HG02759 (cell line): ENCODE measurements around the gene SPTB.
A peak's percentile ranks its signal among the peaks of the same experiment; 100 is the strongest.

Experiments used
- ATAC-seq: cut with Tn5 transposase; IDR thresholded peaks from one replicate; pipeline ENCODE4 v1.9.1; 2021; ENCODE audit warnings: mild to moderate bottlenecking, moderate library complexity; ENCODE audit not compliant: unreplicated experiment

The SPTB gene

DNA sequence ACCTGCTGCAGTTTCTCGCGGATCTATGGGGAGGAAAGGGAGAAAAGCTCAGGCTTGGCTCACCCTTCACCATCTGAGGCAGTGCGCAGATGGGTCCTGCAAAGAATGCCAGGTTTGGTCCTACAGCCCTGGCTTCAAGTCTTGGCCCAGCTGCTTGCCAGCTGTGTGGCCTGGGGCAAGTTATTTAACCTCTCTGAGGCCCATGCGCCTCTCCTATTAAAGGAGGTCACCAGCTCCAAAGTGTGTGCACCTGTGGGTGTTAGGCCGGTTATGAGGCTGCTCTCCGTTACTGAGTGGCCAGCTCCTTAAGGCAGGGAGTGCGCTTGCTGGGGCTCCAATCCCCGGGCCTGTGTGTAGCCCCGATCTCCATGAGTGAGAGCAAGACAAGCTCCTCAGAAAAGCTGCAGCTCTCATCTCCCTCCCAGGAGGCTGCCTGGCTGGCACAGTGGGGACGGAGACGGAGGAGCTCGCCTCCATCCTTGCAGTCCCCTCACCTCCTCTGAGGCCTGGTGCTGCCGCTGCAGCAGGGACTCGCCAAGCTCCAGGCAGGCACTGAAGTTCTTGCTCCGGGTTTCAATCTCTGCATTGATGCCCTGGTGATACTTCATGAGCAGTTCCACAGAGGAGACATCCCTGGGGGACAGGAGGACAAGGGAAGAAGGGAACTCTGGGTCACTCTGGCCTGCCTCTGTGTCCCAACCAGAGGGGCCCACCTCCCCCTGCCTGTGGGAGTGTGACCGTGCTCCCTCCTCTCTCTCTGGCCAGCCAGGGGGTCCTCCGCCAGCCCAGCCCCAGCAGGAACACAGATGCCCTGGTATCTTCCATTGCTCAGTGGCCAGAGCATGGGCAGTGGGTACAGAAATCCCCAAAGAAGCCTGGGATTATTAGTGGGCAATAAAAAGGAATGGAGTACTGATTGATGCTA is 110.3 kb downstream of the SPTB start:
- ATAC-seq, result no peak

DNA sequence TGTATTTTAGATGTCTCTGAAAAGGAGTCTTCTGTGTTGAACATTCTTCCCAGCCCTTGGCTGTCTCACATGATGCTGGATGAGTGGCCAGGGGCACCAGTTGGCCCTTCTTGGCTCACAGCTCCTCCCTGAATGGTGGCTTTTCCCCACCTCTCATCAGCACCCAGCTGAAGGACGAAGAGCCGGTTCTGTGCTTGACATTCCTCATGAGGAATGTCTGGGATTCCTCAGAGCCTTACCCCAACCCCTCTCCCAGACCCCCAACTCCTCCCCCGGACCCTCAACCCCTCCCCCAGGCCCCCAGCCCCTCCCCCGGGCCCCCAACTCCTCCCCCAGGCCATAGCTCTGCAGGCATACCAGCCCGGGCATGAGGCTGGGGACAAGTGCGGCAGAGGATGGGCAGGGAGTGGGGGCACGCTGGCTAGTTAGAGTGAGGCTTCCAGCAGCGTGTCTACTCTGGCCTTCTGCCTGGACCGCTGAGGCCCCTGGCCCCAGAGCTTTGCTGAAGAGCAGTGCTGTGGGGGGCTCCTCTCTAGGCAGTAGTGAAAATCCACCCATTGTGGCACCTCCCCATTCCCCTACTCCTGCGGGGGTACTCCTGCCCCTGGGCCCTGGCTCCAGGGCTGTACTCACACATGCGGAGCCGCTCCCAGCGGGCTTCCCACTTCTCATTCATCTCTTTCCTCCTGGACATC is 111.2 kb downstream of the SPTB start:
- ATAC-seq, result no peak

DNA sequence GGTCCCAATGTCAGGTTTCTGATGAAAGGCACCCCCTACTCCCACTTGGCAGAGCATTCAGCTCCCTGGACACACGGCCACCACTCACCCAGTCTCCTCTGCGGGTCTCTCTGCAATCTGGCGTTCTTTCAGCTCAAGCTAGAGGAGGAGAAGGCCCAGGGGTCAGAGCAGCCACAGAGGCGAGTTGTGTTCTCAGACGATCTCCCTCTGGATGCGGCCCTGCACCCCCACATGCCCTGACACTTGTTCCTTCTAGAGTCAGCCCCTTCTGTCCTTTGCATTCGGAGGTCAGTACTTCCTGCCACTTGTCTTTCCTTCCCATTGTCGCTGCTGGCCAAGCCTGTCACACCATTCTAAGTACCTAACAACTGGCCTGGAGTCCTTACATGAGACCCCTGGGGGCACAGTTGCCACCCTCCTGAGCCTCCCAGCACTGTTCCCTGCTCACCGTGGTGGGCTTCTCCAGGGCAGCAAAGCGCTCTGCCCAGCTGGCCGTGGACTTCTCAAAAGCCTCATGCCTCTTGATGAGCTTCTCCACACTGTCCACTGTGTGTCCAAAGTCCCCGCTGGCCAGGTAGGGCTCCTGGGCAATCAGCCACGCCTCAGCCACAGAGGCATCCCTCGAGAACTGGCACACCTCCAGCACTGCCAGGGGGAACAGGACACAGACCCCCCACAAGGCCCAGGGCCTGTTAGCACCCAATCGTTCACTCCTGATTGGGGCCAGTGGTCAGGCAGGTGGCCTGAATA is 112.3 kb downstream of the SPTB start:
- ATAC-seq, result no peak

DNA sequence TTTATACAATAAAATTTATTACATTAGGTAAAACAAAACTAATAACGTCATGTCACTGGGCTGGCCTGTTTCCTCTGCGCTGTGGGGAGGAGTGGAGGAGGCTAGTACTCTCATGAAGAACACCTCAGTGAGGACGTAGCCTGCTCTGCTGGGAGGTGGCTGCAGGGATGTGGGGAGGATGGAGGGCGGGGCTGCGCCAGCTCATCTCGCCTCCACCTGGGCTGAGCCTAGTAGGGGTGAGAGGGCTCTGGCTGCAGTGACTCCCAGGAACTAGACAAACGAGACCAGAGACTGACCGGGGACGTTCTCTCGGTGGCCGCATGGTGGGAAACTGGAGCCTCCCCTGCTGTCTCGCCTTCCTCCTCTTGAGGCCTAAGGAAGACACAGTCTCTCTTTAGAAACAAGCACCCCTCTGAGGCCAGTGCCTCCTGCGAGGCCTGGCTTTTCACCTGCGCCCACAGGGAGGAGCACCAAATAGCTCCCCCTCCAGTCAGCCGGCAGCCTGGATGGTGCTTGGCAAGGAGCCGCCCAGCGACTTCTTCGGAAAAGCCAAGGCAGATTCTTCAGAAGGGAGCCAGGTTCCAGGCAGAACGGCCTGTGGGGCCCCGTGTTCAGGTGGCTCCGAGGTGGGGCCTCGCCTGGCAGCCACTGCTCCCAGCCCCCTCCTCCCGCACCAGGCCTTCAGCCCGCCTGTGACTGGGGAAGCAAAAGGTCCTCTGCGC is 113.1 kb downstream of the SPTB start:
- ATAC-seq, result no peak

DNA sequence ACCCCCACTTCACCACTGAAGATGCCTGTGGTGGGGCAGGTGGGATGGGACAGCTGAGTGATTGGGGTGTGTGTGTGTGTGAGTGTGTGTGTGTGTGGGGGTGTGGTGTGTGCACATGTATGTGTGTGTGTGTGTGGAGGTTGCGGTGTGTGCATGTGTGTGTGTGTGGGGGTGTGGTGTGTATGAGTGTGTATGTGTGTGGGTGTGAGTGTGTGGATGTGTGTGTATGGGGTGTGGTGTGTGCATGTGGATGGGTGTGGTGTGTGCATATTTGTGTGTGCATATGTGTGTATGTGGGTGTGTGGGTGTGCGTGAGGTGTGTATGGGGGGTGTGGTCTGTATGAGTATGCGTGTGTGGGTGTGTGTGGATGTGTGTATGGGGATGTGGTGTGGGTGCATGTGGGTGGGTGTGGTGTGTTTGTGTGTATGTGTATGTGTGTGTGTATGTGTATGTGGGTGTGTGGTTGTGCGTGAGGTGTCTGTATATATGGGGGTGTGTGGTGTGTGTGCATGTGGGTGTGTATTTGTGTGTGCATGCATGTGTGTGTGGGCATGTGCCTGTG is 113.9 kb downstream of the SPTB start:
- no peak for ATAC-seq

DNA sequence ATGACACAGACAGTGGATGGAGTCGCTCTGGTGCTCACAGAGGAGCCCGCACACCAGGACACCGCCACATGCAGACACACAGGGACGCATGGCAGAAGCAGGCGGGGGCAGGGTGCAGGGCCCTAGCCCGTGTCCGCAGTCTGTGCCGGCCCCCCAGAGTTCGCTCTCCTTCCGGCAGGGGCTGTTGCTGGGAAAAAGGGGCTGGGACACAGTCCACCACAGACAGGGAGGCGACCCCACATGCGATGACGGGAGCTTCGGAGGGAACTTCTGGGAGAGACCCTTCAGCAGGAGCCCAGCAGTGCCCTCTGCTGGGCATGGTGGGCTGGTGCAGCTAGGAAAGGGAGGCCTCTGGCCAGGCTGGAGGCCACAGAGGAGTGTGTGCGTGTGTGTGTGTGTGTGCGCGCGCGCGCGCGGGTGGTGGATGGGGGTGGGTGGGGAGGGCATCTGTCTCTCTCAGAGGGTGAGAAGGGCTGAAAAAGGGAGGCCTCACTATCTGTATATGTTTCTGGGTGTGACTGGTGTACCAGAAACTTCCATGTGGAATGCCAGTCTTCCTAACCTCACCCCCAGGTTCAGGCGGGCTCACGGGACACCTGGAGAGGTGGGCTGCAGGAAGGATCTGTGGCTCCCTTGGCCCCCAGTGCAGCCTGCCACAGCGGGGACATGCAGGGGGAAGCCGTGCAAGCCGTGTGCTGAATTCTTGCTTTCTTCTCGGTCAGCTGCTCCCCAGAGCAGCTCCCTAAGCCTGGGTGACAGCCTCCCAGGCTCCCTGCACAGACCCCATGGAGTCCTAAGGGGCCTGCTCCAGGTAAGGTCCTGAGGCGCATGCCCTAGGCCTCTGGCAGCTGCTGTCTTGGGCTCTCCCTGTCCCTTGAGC is 114.8 kb downstream of the SPTB start:
- ATAC-seq, result peak; percentile 69

DNA sequence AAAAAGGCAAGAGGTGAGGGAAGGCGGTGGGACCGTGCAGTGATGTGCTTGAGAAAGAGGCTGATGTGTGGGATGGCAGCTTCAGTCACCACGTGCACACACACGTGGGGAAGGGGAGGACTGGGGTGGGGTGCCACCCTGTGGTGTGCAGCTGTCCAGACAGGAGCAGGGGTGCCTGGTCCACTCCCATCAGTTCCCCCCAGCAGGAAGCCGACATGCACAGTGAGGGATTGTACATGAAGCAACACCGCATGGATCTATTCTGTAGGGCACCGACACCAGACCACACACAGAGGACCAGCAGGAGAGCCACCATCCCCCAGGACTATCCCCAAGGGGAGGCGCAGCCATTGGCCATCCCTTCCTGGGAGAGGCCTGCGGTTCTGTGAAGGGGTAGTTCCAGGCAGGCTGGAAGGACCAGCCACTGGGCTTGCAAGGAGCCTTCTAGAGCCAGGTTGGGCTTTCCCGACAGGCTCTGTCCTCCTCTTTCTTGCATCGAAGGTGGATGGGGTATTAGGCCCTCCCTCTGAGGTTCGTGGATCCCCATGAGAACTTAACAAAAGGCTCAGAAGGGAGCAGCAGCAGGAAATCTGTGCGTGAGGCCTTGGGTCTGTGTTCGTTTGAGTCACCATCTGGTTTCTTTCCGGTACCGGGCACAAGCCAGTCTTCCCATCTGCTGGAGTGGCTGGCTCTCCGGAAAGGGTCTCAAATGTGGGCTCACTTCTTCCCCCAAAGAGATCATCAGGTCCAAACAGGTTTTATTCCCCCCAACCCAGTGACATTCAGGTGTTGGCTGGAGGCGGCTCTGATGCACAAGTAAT is 115.7 kb downstream of the SPTB start:
- no peak for ATAC-seq

DNA sequence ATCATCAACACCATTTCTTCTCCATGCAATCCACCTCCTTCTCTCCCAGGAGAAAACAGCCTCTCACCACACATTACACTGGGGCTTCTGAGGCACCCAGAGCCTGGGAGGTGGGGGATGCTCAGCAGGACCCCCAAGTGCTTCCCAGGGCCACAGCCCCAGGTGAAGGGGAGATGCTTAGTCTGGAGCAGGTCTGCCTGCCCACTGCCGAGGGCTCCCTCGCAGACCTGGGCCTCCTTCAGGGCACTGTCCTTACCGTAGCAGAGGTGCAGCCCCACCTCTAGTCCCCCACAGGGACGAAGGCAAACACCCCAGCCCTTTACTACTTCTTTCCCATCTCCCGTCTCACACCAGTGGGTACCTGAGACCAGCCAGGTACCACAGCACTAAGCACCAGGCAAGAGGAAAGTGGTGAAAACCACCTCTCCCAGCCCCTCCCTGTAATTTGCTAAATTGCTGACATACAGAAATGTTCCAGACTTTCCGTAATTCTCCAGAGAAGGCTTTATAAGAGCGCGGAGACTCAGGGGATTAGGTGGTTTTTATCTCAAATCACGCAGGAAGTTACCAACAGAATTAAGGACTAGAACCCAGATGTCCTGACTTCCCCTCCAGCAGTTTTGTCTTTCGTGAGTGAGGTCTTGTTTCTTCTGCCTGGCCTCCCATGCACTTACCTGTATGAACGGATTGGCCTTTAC is 116.5 kb downstream of the SPTB start:
- ATAC-seq, result no peak

DNA sequence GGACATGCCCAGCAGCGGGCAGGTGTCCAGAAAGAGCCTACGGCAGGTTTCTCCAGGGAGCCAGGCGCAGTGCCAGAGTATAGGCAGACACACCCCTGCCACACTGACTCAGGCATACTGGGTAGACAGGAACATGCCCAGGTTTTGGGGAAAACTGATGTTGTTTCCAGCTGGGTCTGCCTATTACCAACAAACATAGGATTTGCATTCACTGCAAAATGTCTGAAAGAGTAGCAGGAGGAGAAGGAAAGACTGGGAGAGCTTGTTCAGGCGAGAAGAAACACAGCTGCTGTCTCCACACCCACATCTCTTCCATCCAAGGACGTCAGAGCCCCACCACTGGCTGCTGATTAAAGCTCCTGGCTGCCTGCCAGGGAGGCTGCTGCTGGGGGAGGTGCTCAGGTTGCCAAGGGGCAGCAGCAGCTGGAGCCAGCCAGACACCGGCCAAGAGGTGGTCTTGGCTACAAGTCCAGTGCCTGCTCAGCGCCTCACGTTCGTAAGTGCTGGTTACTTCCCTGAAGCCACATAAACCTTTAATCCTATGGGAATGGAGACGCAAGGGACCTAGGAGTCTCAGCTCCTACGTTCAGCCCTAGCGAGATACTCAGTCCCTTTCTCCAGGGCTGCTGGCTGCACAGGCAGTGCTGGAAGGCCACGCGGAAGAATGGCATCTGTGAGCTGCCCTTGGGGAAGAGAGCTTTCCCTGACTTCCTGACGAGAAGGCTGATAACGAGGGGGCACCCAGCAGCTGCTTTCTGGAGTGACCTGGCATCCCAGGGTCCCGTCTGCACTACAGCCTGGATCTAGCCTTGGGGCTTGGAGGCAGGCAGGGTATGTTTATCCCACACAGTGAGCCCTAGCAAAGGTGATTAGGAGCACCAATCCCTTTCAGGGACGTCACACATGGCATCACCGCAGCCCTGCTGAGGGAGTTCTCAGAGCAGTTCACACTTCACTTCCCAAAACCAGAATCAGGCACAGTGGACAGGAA is 117.4 kb downstream of the SPTB start:
- no peak for ATAC-seq

DNA sequence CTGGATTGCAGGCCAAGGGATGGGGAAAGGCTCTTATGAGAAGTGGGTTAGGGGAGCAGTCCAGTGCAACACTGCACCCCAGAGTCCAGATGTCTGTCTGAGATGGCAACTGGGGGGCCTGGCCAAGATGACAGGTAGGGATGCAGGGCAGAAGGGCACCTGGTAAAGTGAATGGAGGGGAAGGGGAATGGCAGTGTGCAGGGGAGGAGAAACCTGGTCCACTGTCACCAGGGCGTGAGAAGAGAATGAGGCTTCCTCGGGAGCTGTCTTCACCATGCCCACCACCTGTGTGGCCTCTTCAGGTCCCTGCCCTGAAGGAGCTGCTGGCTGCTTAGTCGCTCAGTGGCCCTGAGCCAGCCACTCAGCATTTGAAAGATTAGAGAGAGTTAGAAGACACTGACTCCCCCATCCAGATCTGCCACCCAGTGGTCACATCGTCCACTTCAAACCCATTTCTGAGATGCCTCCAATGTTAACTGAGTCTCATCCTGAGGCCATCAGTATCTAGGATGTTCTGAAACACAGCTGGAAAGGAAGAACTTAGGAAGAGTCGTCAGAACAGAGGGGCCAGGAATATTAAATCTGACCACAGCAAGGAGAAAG is 118.2 kb downstream of the SPTB start:
- no peak for ATAC-seq

DNA sequence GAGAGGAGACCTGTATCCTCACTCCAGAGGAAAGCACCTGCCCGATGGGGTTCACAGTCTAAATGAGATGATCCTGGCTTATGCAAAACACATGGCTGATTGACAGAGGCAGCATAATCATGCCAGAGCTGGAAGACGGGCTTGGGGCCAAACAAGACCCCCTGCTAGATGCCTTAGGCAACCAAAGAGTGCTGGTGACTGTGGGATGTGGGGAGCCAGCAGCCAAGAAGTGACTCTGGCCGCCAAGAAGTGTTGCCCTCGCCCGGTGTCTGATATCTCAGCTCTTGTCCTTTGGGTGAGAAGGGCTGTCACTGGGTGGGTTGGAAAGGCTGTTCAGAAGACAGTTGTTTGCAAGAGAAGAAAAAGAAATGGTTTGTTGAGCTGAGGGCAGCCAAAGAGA is 118.8 kb downstream of the SPTB start:
- ATAC-seq, result no peak

DNA sequence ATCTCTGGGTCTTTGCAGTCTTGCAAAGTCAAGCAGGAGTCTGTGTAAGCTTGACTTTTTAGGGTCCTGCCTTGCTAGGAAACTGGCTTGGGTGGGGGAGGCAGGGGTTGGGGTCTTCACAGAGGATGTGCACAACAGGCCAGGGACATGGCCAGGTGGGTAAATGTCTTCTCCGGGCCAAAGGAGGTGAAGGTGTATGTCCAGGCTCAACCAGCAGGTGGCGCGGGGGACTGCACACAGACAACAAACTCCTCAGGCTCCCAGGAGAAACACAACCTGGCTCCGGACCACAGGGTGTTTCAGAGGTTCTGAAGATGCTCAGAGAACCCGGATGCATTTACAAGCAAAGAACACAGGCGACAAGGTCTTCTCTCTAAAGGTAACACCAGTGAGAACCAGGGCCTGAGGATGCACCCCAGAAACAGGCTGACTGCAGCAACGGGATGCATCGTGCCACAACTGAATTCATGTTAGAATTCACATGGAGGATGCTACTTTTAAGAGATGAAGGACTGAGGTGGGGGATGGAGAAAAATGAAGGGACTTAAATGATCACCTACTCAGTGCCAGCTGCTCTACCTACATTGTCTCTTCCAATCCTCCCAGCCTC is 119.5 kb downstream of the SPTB start:
- no peak for ATAC-seq

DNA sequence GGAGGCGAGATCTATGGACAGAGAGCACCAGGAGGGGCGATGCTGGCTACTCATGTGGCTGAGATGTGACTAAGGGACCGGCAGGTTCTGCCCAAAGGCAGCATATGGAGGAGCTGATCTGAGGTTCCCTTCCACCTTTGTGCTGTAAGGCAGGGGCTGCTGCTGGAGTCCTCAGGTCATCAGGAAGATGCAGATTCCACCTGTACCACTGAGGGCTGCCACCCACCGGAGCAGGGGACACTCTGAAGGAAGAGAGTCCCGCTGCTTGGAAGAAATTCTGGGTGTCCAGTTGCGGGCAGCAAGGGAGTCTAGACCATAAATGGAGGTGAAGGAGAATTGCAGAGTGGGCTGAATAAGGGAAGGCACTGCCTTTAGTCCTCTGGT is 120.2 kb downstream of the SPTB start:
- ATAC-seq, result no peak

DNA sequence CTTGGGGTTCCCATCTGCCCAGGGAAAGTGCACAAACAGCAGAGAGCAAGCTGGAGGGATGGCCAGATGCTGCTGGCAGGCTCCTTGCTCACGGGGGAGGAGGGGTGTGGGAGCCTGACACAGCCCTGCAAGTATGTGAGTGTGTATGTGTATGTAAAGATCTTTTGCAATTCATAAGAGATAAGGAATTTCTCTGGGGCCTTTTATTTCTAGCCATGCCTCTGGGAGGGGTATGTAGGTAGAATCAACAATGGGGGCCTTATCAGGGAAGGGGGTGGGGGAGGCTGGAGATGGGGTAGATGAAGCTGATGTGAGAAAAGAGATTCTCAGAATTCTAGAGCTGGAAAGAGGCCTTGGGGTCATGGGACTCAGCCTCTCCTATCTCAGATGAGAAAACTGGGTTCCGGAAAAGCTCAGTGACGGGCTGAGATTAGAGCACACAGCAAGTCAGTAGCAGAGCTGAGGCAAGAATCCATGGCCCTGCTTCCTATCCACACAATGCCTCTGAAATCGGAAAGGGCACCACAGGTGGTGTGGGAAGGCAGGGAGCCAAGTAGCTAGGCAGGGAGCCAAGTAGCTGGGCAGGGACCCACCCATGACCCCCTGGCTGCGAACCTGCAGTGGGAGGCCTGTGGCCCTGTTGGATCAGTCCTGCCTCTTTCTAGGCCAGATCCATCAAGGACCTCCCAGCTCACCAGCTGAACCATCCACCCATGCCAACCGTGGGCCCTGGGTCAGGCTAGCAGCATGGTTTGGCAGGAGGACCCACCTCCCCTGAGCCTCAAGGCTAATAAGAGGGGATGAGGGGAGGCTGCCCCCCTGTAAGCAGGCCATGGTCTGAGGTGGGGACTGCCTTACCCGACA is 120.8 kb downstream of the SPTB start:
- no peak for ATAC-seq

DNA sequence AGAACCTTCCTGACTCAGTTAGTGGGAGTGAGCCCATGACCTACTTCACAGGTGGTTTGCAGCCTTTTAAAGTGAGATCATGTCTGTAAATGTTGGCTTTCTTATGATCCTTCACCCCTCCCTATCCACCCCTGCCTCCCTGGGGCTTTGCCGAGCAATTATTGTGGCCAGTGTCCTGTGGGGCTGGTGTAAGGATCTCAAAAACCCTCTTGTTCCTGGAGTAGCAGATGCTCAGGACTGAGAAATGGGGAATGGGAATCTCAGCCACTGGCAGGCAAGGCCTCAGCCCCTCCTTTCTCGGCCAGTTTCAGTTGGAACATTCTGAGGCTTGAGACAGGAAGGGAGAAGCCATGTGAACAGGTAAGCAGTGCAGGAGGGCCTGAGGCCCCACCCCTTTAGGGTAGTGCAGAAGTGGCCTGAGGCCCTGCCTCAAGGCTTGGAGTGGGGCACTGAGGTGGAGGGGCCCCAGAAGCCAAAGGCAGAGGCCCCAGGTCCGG is 121.6 kb downstream of the SPTB start:
- ATAC-seq, result no peak
